K562 treated with DMSO at 1 percent for 4 hours (cell line): ENCODE measurements around the gene HOXD13. TPM values are rescaled to one million over a fixed set of nuclear protein-coding genes. Genes with fewer than 3 reads are reported as not detected.

Source experiments
- total RNA-seq: library from RNA; unstranded; fragments of 300-600 nt; gene quantifications from 2 replicates; pipeline ENCODE4 v1.2.3, GENCODE V29; 2022; ENCODE audit not compliant: insufficient read depth

The HOXD13 gene
- not detected in 2 replicates for total RNA-seq

DNA sequence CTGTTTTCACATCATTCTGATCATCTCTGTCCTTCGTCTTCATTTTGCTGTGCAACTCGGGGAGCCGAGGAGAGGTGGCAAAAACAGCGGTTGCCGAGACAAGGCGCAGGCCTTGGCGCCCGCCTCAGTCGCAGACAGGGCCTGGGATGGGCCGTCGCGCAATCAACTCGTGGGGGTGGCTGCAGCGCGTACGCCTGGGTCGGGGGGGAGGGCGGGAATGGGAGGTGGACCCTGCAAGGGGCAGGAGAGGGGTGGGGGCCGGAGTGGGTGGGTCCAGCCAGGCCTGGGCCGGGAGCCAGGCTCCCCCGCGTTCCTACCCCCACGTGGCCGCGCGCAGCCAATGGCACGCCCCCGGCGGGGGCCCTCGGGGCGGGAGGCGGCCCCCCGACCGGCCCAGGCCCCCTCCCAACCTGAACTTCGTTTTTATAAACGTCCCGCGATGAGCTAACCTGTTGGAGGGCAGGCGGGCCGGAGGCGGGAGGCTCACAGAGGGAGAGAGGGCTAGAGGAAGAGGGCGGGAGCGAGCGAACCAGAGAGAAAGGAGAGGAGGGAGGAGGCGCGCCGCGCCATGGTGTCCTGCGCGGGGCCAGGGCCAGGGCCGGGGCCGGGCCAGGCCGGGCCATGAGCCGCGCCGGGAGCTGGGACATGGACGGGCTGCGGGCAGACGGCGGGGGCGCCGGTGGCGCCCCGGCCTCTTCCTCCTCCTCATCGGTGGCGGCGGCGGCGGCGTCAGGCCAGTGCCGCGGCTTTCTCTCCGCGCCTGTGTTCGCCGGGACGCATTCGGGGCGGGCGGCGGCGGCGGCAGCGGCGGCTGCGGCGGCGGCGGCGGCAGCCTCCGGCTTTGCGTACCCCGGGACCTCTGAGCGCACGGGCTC, at the start of gene HOXD13:
Gene HOXD13 (plus strand): TSS at position 452 of the 875 bp plus-strand sequence. CDS start 170 bp downstream, at position 622.

DNA sequence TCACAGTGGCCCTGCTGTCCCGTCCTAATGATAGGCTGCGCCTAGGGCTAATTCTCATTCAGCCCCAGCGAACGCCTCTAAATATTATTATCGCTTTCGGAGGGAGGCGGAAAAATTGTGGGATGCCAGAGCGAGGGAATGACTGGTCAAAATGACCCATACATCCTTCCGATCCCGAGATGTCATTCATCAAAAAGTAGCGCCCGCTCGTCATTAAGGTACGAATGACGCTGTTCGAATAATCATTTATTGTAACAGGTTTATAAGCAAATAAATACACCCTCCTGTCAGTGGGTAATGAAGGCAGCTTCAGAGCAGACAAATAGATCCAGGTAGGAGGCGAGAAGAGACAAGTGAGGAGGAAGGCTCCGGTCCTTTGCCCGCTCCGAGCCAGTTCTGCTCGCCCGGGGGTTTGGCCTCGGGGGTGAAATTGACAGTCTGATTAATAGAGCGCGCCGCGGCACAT, 8.7 kb upstream of the HOXD13 start, which contains the start of gene EVX2:
Gene EVX2 (minus strand): TSS at position 167 of the 466 bp plus-strand sequence. CDS start 186 bp downstream, outside the sequence.

DNA sequence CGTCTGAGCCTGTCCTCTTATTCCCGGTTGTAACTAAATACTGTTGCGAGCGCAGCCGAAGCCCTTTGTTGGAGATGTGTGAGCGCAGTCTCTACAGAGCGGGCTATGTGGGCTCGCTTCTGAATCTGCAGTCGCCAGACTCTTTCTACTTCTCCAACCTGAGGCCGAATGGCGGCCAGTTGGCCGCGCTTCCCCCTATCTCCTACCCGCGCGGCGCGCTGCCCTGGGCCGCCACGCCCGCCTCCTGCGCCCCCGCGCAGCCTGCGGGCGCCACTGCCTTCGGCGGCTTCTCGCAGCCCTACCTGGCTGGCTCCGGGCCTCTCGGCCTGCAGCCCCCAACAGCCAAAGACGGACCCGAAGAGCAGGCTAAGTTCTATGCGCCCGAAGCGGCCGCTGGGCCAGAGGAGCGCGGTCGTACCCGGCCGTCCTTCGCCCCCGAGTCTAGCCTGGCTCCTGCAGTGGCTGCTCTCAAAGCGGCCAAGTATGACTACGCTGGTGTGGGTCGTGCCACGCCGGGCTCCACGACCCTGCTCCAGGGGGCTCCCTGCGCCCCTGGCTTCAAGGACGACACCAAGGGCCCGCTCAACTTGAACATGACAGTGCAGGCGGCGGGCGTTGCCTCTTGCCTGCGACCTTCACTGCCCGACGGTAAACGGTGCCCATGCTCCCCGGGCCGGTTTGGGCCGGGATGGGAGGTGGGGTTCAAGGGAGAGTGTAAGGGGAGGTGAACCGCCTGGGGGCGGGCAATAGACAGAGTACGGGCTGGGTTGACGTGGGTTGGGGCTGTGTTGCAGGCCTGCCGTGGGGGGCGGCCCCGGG, 7.4 kb downstream of the HOXD13 start, which contains the start of gene HOXD12:
Gene HOXD12 (plus strand): TSS at position 68 of the 819 bp plus-strand sequence. CDS start 7 bp downstream, at position 75.

DNA sequence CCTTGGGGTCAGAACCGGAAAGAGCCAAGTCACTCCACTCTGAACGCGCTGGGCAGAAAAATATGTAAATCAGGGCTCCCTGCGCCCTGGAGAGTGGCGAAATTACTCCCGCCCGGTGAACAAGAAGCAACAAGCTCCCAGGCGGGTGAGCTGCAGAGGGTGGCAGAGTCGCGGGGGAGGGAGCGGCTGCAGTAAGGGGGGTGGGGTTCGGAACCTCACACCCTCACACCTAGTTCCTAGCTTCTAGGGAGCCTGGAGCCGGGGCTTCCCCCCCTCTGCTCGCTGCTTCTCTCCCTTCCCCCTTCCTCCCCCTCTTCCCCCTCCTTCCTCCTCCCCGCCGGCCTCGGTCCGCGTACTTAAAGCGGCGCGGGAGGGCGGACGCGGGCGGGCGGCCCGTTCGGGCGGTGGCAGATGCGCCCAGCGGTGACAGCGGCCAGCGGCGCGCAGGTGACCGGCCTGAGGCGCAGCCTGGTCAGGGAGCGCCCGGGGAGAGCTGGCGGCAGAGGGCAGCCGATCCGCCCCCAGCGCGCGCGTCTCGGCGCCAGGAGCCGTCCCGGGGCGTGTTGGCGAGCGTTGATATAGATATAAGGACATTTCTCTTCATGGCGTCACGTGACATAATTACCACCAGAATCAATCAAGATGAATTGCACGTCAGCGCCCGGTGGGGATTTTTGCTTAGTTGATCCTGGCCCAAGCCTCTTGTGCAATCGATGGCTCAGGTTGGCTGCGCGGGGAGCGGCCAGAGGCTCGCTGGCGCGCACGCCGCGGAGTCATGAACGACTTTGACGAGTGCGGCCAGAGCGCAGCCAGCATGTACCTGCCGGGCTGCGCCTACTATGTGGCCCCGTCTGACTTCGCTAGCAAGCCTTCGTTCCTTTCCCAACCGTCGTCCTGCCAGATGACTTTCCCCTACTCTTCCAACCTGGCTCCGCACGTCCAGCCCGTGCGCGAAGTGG, 14.3 kb downstream of the HOXD13 start, which contains the start of gene HOXD11:
Gene HOXD11 (plus strand): TSS at position 700 of the 959 bp plus-strand sequence. CDS start 76 bp downstream, at position 776.

DNA sequence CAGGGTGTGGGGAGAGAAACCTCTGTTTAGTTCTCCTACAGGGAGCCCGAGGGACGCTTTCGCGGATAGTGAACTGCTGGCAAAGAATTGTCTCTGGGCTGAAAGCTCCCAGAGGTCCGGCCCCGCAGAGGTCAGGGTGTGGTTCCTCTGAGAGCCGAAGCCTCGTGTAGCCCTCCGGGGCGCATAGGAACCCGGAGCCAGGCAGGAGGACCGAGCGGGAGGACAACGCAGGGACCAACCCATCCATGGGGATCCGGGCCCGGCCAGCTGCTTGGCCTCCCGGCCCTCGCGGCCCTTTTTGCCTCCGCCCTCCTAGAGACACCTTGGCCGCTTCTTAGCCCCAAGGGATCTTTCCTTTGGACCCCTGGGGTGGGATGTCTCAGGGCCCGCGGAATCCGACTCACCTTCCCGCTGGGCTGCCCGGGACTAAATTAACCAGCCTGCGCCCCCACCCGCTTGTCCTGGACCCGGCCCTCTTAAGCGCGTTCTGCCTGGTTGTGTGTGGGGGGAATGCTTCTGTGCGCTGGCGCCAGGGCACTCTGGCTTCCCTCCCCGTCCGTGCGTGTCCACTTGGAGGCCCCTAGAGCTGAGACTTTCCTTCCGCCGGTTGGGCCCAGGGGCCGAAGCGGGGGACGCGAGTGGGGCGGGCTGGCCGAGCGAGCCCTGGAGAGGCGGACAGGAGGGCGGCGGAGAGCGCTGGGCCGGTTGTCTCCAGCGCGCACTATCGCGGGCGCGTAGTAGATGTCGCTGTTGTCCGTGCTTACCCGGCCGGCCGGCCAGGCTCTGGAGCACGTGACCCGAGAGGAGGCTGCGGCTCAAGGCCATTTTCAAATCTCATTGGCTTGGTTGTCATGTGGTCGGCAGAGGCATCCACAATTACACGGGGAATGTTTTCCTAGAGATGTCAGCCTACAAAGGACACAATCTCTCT, 23.6 kb downstream of the HOXD13 start, which contains the start of gene HOXD10:
Gene HOXD10 (plus strand): TSS at position 896 of the 931 bp plus-strand sequence. CDS start 56 bp downstream, outside the sequence.

DNA sequence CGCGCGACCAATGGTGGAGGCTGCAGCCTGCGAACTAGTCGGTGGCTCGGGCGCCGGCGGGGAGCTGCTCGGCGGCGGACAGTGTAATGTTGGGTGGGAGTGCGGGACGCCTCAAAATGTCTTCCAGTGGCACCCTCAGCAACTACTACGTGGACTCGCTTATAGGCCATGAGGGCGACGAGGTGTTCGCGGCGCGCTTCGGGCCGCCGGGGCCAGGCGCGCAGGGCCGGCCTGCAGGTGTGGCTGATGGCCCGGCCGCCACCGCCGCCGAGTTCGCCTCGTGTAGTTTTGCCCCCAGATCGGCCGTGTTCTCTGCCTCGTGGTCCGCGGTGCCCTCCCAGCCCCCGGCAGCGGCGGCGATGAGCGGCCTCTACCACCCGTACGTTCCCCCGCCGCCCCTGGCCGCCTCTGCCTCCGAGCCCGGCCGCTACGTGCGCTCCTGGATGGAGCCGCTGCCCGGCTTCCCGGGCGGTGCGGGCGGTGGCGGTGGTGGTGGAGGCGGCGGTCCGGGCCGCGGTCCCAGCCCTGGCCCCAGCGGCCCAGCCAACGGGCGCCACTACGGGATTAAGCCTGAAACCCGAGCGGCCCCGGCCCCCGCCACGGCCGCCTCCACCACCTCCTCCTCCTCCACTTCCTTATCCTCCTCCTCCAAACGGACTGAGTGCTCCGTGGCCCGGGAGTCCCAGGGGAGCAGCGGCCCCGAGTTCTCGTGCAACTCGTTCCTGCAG, 30.3 kb downstream of the HOXD13 start, which contains the start of gene HOXD9:
Gene HOXD9 (plus strand): TSS at position 37 of the 728 bp plus-strand sequence. CDS start 50 bp downstream, at position 87.

DNA sequence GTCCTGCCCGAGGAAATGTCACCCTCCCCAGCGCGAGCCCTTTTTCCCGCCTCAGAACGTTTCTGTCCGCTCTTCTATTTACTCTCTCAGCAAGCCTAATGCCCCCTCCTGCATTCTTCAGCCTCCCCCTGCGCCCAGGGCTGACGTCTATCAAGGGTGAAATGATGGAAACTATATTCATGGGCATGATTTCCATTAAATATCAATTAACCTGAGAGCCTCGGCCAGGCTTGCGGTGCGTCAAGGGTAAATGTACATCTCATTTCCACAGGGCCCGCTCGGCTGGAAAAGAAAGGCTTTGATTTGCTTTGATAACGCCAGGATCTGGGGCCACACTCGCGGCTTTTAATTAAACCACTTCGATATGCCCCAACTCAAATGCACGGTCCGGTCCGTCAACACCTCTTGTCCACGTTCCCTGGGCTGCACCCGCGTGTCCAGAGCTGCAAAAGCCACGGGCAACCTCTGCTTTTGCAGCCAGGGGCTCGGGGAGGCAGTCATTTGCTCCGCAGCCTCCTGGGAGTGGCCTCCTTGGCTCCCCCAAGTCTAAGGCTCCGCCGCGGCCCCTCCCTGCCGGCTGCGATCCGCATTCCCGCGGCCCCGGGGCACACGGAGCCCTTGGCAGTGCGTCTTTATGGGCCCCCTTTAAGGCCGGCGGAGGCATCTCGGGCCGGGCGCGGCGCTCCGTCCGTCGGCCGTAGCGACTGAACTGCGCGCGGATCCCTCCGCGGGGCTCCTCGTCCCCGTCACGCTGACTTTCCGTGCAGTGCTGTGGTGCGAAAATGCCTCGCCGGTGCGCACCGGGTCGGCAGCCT, 36.7 kb downstream of the HOXD13 start, which contains the start of gene HOXD8:
Gene HOXD8 (plus strand): TSS at position 724 of the 815 bp plus-strand sequence. CDS start 662 bp downstream, outside the sequence.

Other genes with a start within 250 kb of the HOXD13 start
- gene LNPK, start 90.5 kb upstream of the HOXD13 start, total RNA-seq = 12.8 and 16.2 TPM in 2 replicates
- gene EVX2, start 8.8 kb upstream of the HOXD13 start, total RNA-seq = not detected in 2 replicates
- not detected in 2 replicates for gene HOXD12, start 7.1 kb downstream of the HOXD13 start, total RNA-seq
- gene HOXD11, start 14.6 kb downstream of the HOXD13 start, total RNA-seq = not detected in 2 replicates
- not detected in 2 replicates for gene HOXD10, start 24.1 kb downstream of the HOXD13 start, total RNA-seq
- not detected in 2 replicates for gene HOXD9, start 30.0 kb downstream of the HOXD13 start, total RNA-seq
- gene HOXD8, start 37.0 kb downstream of the HOXD13 start, total RNA-seq = not detected in 2 replicates
- not detected in 2 replicates for gene HOXD4, start 58.8 kb downstream of the HOXD13 start, total RNA-seq
- gene HOXD3, start 64.6 kb downstream of the HOXD13 start, total RNA-seq = not detected in 2 replicates
- gene HOXD1, start 95.9 kb downstream of the HOXD13 start, total RNA-seq = not detected in 2 replicates
- 43.4 and 54.9 TPM in 2 replicates for gene MTX2, start 176.7 kb downstream of the HOXD13 start, total RNA-seq